Inflammatory macrophage treated with lipopolysaccharide for 4 hours (primary cell): ENCODE data around the gene TRIP11.
"Not testable (repeated sequence)": the region's sequence is repeated elsewhere in the genome, so short reads cannot be mapped to it uniquely, and the experiment has no call there.

Experiments
- DNase-seq: peaks from one replicate; pipeline ENCODE4 v3.0.0-alpha.2; 2020

Gene TRIP11

GRCh38 chr14:92039719-92040430 lies at the start of gene TRIP11:
TRIP11 (minus strand) TSS chr14:92040059; CDS start chr14:92039685, 374 bp downstream.
- DNase-seq: peak; percentile 96

- DNase-seq: no peak
Observed at GRCh38 chr14:92088494-92088893, 48.6 kb upstream of the TRIP11 start.

- no peak for DNase-seq
Observed at GRCh38 chr14:92074555-92074954, 34.7 kb upstream of the TRIP11 start.

- no peak for DNase-seq
Observed at GRCh38 chr14:92058006-92058917, 18.4 kb upstream of the TRIP11 start.

GRCh38 chr14:92049781-92050180 lies 9.9 kb upstream of the TRIP11 start:
- no peak for DNase-seq

- DNase-seq: not testable (repeated sequence)
Observed at GRCh38 chr14:92049221-92049620, 9.4 kb upstream of the TRIP11 start.

GRCh38 chr14:92045904-92046303 lies 6.0 kb upstream of the TRIP11 start:
- not testable (repeated sequence) for DNase-seq

- not testable (repeated sequence) for DNase-seq
Observed at GRCh38 chr14:92041766-92042165, 1.9 kb upstream of the TRIP11 start.

- no peak for DNase-seq
Observed at GRCh38 chr14:92041203-92041602, 1.3 kb upstream of the TRIP11 start.

- DNase-seq: peak; percentile 60
Observed at GRCh38 chr14:92040431-92041051, 682 bp upstream of the TRIP11 start.

- DNase-seq: peak; percentile 72
Observed at GRCh38 chr14:92039063-92039718, 668 bp downstream of the TRIP11 start.

GRCh38 chr14:92037989-92038388 lies 1.9 kb downstream of the TRIP11 start:
- DNase-seq: no peak

- DNase-seq: no peak
Observed at GRCh38 chr14:92035890-92036289, 4.0 kb downstream of the TRIP11 start.

- no peak for DNase-seq
Observed at GRCh38 chr14:92033906-92034687, 5.8 kb downstream of the TRIP11 start.

GRCh38 chr14:92033433-92033832 lies 6.4 kb downstream of the TRIP11 start:
- no peak for DNase-seq

GRCh38 chr14:92026548-92027190 lies 13.2 kb downstream of the TRIP11 start:
- DNase-seq: peak; percentile 51

- no peak for DNase-seq
Observed at GRCh38 chr14:92022036-92022435, 17.8 kb downstream of the TRIP11 start.

GRCh38 chr14:92021523-92021922 lies 18.3 kb downstream of the TRIP11 start:
- DNase-seq: no peak

GRCh38 chr14:92014040-92014439 lies 25.8 kb downstream of the TRIP11 start:
- DNase-seq: no peak

- no peak for DNase-seq
Observed at GRCh38 chr14:92012121-92012748, 27.6 kb downstream of the TRIP11 start.

GRCh38 chr14:92010644-92011043 lies 29.2 kb downstream of the TRIP11 start:
- DNase-seq: no peak
